Measurements from ENCODE around the gene PDZRN4.

DNA sequence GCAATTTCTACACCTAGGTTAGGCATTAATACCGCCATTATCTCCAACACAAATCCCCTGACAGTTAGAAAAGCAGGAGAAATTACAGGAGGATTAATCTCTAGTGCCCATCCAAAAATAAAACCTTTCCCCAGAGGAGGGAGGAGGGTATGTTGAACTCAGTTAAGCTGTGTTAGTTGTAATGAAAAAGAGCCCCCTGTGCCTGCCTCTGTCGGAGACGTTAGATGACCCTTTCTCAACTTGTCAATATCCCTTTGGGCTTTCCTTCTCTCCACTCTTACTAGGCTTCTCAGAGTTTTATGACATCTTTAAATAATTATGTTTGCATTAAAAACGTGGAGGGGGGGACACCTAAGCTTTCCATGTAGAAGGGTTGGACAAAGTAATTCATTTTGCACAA lies 278.2 kb downstream of the PDZRN4 start:
- TF ChIP-seq, protein P1, sequence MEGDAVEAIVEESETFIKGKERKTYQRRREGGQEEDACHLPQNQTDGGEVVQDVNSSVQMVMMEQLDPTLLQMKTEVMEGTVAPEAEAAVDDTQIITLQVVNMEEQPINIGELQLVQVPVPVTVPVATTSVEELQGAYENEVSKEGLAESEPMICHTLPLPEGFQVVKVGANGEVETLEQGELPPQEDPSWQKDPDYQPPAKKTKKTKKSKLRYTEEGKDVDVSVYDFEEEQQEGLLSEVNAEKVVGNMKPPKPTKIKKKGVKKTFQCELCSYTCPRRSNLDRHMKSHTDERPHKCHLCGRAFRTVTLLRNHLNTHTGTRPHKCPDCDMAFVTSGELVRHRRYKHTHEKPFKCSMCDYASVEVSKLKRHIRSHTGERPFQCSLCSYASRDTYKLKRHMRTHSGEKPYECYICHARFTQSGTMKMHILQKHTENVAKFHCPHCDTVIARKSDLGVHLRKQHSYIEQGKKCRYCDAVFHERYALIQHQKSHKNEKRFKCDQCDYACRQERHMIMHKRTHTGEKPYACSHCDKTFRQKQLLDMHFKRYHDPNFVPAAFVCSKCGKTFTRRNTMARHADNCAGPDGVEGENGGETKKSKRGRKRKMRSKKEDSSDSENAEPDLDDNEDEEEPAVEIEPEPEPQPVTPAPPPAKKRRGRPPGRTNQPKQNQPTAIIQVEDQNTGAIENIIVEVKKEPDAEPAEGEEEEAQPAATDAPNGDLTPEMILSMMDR (conservative IDR thresholded peaks at IDR 0.05; ENCODE audit: low read depth in 2 of 2): no peak
- no peak for TF ChIP-seq POLR2AphosphoS5 (IDR thresholded peaks at IDR 0.05; ENCODE audit: low read depth)
- TF ChIP-seq REST (IDR thresholded peaks at IDR 0.05; ENCODE audit: unreplicated experiment): no peak
- TF ChIP-seq EZH2phosphoT487 (IDR thresholded peaks at IDR 0.05; ENCODE audit: unreplicated experiment): no peak
- no peak for TF ChIP-seq JUNB (IDR thresholded peaks at IDR 0.05; ENCODE audit: unreplicated experiment)
- TF ChIP-seq ZNF114 (CRISPR knock-in tag; IDR thresholded peaks at IDR 0.05): no peak
- TF ChIP-seq EZH2 (IDR thresholded peaks at IDR 0.05; ENCODE audit: low read depth, unreplicated experiment): no peak
- TF ChIP-seq, protein P2, sequence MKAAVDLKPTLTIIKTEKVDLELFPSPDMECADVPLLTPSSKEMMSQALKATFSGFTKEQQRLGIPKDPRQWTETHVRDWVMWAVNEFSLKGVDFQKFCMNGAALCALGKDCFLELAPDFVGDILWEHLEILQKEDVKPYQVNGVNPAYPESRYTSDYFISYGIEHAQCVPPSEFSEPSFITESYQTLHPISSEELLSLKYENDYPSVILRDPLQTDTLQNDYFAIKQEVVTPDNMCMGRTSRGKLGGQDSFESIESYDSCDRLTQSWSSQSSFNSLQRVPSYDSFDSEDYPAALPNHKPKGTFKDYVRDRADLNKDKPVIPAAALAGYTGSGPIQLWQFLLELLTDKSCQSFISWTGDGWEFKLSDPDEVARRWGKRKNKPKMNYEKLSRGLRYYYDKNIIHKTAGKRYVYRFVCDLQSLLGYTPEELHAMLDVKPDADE (IDR thresholded peaks at IDR 0.05): no peak
- TF ChIP-seq CREB1 (CRISPR knock-in tag; IDR thresholded peaks at IDR 0.05; ENCODE audit: low read depth): no peak
- no peak for TF ChIP-seq STAT1 (IDR thresholded peaks at IDR 0.05; ENCODE audit: unreplicated experiment)
- TF ChIP-seq ZNF331 (CRISPR knock-in tag; IDR thresholded peaks at IDR 0.05; ENCODE audit: low read depth): no peak
